ENCODE data around the gene ATP2A1.
A peak's percentile ranks its signal among the peaks of the same experiment; 100 is the strongest.
"Not testable (repeated sequence)": the region's sequence is repeated elsewhere in the genome, so short reads cannot be mapped to it uniquely, and the experiment has no call there.

The ATP2A1 gene

DNA sequence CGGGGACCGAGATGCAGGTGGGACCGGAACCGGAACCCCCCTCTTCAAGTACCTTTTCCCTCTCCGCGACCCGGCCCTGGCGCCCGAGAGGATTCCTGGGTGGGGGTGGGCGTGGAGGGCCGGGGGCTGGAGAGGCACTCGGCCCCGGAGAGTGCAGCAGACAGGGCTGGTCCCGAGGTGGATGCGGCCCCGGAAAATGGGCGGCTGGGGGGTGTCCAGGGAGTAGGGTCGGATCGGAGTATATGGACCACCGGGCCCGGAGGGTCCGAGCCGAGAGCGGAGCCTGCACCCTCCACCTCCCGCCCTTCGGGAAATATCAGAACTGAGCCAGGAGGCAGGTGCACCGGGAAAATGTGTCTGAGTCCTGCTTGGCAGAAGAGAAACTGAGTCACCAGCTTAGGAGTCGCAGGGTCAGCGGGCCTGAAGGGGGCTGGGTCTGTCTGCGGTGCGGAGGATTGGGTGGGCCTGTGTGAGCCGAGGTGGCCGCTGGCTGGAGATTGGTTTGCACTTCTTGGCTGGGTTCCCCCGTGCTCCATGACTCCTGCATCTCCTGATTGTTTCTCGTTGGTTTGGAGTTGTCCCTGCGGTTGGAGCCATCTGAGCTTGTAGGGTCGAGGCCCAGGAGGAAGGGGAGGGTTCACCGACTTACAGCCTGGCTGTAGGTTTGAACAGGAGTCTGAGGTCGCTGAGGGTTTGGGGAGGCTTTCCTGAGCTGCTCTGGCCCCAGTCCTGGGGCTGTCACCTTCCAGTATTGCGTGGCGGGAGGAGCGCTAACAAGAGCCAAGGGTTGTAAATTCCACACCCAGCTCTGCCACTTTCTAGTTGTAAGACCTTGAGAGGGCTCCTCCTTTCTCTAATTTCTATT, 14.1 kb upstream of the ATP2A1 start:
- no peaks in the 10 kb centered on the region for H3K9me3 ChIP-seq
- TF ChIP-seq CTCF (IDR thresholded peaks at IDR 0.05): no peak
- H3K4me3 ChIP-seq (ENCODE audit: low read depth in 1 of 2, low read length in 1 of 2): peak overlapping the region; percentile 94 to 99
- peak overlapping the region; percentile 91 for H3K27ac ChIP-seq
- peaks cover 16 to 19% of the 10 kb centered on the region in 2 experiments for H3K4me1 ChIP-seq (ENCODE audit: control insufficient read depth in 1 of 2, insufficient read depth in 1 of 2, low read depth in 1 of 2, low read length in 1 of 2)
- H3K36me3 ChIP-seq: peaks cover 32% of the 10 kb centered on the region
- no peaks in the 10 kb centered on the region for H3K27me3 ChIP-seq

DNA sequence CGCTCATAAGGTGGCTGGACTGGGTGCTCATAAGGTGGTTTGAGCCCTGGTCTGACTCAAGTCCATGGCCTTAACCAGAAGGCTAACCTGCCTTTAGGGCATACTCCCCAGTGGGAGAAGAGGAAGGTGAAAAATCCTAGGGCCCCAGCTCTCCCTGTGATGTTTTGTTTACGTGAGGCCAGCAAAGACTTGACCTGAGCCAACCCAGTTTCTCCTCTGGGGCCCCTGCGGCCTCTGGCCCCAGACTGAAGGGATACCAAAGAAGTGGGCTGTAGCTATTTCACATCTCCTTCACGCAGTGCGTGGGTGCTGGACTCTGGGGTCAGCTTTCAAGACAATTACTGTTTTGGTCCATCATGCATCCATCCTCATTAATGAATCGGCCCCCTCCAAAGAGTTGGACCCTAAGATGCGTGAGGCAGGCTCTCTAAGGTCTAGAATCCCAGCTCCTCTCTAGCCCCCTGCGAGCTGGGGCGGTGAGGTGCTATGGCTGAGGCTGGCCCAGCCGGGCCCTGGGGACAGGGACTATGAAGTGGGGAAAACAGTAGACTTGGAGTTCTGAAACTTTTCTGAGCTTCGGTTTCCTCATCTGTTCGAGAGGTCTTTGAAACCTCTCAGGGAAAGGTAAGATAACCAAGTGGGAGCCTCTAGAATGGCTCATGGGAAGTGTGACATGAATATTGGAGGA, 13.1 kb upstream of the ATP2A1 start:
- Histone ChIP-seq H3K36me3 (peaks cover 42% of the 10 kb centered on the region), H3K4me3 (ENCODE audit: low read depth in 1 of 2, low read length in 1 of 2) (no peak overlapping the region), H3K27me3 (no peaks in the 10 kb centered on the region), H3K9me3 (no peaks in the 10 kb centered on the region), H3K4me1 (ENCODE audit: control insufficient read depth in 1 of 2, insufficient read depth in 1 of 2, low read depth in 1 of 2, low read length in 1 of 2) (peaks cover 16 to 19% of the 10 kb centered on the region in 2 experiments), H3K27ac (peak overlapping the region; percentile 91)
- no peak for TF ChIP-seq CTCF (IDR thresholded peaks at IDR 0.05)

GRCh38 chr16:28865722-28866453, 12.4 kb upstream of the ATP2A1 start:
- Histone ChIP-seq H3K4me1 (ENCODE audit: control insufficient read depth in 1 of 2, insufficient read depth in 1 of 2, low read depth in 1 of 2, low read length in 1 of 2) (peaks cover 16 to 19% of the 10 kb centered on the region in 2 experiments), H3K27ac (no peak overlapping the region), H3K27me3 (no peaks in the 10 kb centered on the region), H3K9me3 (no peaks in the 10 kb centered on the region), H3K4me3 (ENCODE audit: low read depth in 1 of 2, low read length in 1 of 2) (no peak overlapping the region), H3K36me3 (peaks cover 50% of the 10 kb centered on the region)
- TF ChIP-seq CTCF (IDR thresholded peaks at IDR 0.05): no peak

GRCh38 chr16:28866454-28866804, 11.9 kb upstream of the ATP2A1 start:
- Histone ChIP-seq H3K36me3 (peaks cover 55% of the 10 kb centered on the region), H3K27ac (no peak overlapping the region), H3K4me3 (ENCODE audit: low read depth in 1 of 2, low read length in 1 of 2) (no peak overlapping the region), H3K4me1 (ENCODE audit: control insufficient read depth in 1 of 2, insufficient read depth in 1 of 2, low read depth in 1 of 2, low read length in 1 of 2) (peaks cover 16 to 19% of the 10 kb centered on the region in 2 experiments), H3K27me3 (no peaks in the 10 kb centered on the region), H3K9me3 (no peaks in the 10 kb centered on the region)
- TF ChIP-seq CTCF (IDR thresholded peaks at IDR 0.05): no peak

GRCh38 chr16:28867241-28867640, 11.0 kb upstream of the ATP2A1 start:
- H3K4me1 ChIP-seq (ENCODE audit: control insufficient read depth in 1 of 2, insufficient read depth in 1 of 2, low read depth in 1 of 2, low read length in 1 of 2): peaks cover 16 to 19% of the 10 kb centered on the region in 2 experiments
- H3K9me3 ChIP-seq: no peaks in the 10 kb centered on the region
- H3K27ac ChIP-seq: no peak overlapping the region
- no peak for TF ChIP-seq CTCF (IDR thresholded peaks at IDR 0.05)
- no peaks in the 10 kb centered on the region for H3K27me3 ChIP-seq
- H3K36me3 ChIP-seq: peaks cover 63% of the 10 kb centered on the region
- no peak overlapping the region for H3K4me3 ChIP-seq (ENCODE audit: low read depth in 1 of 2, low read length in 1 of 2)

GRCh38 chr16:28867646-28868045, 10.6 kb upstream of the ATP2A1 start:
- H3K36me3 ChIP-seq: peaks cover 67% of the 10 kb centered on the region

More at GRCh38 chr16:28867646-28868045, 10.6 kb upstream of the ATP2A1 start:
- H3K27me3 ChIP-seq; H3K4me3 ChIP-seq (ENCODE audit: low read depth in 1 of 2, low read length in 1 of 2); H3K9me3 ChIP-seq; H3K27ac ChIP-seq: not testable (repeated sequence)
- H3K4me1 ChIP-seq (ENCODE audit: control insufficient read depth in 1 of 2, insufficient read depth in 1 of 2, low read depth in 1 of 2, low read length in 1 of 2): peaks cover 15 to 19% of the 10 kb centered on the region in 2 experiments

Measured in neutrophil (primary cell).